ENCODE results near the gene AMIGO1.

AMIGO1 gene

DNA sequence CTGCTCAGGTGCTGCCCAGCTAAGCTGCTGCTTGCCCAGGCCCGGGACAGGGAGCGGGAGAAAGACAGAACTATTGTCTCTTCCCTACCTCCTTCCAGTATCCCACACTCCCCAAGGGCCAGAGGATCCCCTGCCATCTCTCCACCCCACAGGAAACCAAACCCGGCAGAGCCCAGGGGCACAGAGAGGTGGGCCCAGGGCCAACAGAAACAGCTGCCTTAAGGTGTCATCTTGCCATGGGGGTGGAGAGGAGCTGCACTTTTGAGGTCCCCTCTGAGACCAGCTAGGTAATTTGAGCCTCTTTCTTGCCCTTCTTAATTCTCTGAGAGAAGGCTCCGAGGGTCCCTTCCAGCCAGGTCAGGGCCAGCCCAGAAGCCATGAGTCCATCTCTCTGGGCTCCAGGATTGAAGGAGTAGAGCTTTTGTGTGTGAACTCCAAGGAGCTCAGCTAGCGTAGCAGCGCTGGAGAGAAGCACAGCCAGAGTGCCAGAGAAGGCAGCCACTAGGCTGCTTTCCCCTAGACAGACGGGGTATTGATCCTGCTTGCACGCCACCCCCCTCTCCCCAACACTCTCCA, 20.4 kb upstream of the AMIGO1 start:
- TF ChIP-seq, protein P1, sequence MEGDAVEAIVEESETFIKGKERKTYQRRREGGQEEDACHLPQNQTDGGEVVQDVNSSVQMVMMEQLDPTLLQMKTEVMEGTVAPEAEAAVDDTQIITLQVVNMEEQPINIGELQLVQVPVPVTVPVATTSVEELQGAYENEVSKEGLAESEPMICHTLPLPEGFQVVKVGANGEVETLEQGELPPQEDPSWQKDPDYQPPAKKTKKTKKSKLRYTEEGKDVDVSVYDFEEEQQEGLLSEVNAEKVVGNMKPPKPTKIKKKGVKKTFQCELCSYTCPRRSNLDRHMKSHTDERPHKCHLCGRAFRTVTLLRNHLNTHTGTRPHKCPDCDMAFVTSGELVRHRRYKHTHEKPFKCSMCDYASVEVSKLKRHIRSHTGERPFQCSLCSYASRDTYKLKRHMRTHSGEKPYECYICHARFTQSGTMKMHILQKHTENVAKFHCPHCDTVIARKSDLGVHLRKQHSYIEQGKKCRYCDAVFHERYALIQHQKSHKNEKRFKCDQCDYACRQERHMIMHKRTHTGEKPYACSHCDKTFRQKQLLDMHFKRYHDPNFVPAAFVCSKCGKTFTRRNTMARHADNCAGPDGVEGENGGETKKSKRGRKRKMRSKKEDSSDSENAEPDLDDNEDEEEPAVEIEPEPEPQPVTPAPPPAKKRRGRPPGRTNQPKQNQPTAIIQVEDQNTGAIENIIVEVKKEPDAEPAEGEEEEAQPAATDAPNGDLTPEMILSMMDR (IDR thresholded peaks at IDR 0.05), result no peak

DNA sequence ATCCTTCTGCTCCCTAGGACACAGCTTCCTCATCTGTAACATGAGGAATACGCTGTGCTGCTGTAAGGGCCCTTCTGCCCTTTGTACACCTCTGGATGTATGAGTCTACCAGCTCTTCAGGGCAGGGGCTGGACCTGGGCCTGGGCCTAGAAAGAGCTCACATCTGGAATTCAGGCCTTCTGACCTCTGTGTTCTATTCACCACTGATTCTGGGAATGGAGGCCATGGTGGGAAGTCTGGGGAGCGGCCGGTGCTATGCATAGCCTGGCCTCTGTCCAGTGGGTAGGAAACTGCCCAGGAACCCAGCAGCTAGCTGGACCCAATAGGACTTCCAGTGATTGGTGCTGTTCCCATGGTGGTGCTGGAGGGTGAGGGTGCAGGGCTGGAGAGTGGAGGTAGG, 19.2 kb upstream of the AMIGO1 start:
- TF ChIP-seq, protein P1 (IDR thresholded peaks at IDR 0.05), result no peak

DNA sequence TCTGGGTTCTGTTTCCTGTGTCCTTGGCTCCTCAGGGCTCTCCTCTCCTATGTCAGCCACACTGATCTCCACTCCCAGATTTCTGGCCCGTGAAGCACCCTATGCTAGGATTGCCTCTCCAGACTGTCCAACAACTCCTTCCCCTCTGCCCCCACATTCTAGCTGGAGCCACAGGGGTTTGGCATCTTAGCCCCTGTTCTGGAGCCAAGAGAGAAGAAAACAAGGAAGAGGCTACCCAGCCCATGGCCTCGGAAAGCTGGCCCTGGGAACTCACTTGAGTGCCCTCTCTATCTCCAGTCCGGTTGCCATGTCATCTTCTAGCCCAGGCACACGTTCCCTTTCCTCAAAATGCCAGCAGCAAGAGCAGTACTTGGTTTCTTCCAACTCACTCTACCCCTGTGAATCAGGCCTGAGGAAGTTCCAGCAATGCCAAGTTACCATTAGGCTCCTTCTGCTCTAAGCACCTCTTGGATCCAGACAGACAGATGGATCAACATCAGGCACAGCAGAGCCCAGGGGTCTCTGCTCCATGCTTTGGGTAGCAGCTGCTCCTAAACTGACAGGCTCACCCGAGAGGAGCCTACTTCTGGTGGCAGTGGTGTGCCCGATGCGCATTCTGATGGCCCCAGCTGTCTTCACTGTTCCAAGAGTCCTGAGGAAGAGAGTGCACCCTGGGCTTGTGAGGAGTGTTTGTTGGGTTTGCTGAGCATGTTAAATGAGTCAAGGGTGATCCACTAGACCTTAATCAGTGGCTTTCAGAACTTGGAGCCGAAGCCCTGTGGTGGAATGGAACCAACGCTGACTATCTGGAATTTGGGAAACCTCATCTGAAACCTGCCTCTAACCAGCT, 18.5 kb upstream of the AMIGO1 start:
- TF ChIP-seq, protein P1 (IDR thresholded peaks at IDR 0.05), result no peak

DNA sequence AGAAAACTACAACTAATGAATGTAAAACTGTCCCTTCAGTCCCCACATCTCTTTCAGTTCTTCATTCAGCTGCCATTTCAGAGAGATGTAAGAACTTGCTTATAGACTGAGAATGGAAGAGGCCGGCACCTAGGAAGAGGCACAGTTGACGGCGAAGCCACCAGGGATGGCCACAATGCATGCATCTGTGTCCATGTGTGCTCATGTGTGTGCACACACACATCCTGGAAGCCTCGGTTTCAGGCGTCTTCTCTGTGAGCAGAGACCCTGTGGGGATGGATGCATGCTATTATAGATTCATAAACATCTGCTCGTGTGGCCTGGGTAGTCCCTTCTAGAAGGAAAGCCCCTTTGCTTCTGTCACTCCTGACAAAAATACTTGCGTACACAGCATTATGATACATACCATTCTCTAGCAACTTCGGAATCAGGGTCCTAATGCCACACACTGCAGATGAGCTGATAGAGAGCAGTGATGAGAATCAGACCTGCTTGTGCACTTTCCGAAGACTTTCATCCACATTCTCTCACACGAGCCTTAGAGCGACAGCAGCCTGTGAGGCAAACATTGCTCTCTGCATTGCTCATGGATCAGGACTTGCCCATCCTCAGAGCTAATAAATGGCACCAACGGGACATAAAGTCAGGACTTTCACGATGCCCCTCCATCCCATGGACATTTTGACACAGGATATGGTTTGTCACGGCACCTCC, 17.7 kb upstream of the AMIGO1 start:
- TF ChIP-seq, protein P1 (IDR thresholded peaks at IDR 0.05), result no peak

DNA sequence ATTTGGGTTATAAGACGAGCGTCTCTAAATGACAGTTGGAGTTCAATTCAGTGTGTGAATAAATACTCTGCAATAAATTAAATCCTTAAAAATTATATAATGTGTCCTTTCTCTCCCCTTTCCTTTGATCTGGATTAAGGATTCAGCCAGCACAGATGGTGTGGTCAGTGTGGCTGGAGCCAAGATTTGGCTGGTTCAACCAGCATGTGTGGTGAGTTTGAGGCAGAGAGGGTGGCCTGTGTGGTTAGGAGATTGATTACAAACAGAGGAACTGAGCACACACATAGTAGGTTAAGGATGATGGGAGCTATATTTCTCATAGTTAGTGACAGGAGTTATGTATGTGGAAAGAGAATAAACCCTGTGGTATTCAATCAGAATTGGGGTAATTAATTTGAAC, 14.2 kb upstream of the AMIGO1 start:
- TF ChIP-seq, protein P1 (IDR thresholded peaks at IDR 0.05), result no peak

DNA sequence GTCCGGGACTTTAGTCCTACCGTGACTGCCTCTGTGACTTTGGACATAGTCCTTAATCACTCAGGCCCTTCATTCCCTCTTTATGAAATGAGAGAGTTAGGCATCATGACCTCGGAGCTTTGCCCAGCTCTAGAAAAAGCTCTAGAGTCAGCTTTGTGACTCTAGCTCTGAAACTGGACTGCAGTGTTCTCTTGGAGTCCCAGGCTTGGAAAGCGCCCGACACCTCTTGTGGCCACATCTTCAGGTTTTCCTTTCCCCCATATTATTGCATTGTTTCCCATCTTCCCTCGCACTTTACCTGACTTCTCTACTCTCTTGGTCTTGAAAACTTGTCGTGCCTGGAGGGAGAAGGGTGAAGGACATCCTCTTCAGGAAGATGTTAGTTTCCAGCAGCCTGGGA, 12.5 kb upstream of the AMIGO1 start:
- TF ChIP-seq, protein P1 (IDR thresholded peaks at IDR 0.05), result no peak

DNA sequence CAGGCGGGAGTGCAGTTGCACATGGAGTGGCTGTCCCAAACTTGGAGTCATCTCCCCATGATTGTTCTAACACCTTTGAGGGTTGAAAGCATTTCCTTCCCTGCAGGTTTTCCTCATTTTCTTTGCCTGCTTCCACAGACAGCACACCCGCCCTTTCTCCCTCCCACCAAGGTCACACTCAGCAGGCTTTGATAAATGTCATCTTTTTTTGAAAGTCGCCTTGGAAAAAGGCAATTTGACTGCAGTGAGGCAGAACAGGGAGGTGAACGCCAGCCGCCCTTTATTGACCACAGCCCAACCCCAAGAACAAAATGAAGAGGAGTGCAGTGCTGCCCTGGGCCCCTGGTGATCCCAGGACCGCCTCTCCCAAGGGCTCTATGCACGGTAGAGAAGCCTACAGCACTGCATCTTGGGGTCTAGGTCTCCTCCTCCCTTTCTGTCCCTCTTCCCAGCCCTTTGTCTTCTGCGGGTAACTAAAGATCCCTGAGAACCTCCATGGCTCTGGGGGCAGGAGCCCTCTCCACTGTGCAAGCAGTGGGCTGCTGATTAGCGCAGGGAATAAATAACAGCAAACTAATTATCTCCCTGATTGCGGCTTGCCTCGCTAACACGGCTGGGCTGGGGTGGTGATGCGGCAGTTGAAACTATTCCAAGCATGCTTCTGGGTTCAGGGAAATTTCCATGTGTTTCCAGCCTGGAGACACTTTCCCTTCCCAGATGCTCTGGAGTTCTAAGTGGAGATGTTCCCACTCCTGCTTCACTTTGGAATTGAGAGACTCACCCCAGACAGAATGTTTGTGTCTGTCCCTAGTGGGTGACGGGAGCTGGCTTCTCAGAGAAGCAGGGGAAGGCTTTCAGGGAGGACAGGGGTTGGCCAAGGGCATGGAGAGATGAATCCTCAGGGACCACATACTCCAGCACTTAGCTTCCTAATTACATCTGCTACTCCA, 11.8 kb upstream of the AMIGO1 start:
- TF ChIP-seq, protein P1 (IDR thresholded peaks at IDR 0.05), result no peak
